ENCODE data around the gene LMO1. TPM values are rescaled to one million over a fixed set of nuclear protein-coding genes. Genes with fewer than 3 reads are reported as not detected.

LMO1 gene
- total and polyA plus RNA-seq, 9 of the 15 experiments (the other 6 are each of a cell fraction or from before 2014, with no cell fraction given), result not detected

- Histone ChIP-seq H3K4me1 (replicated peaks in 1 of 2; ENCODE audit: control insufficient read depth in 2 of 2, insufficient read depth in 2 of 2, low read length in 2 of 2) (no peaks in the 10 kb centered on the region), H3K79me2 (ENCODE audit: control insufficient read depth, insufficient read depth, low read length) (no peaks in the 10 kb centered on the region), H3K4me3 (no peak overlapping the region), H3K36me3 (ENCODE audit: control insufficient read depth, insufficient read depth, low read length) (no peaks in the 10 kb centered on the region), H3K27me3 (ENCODE audit: control insufficient read depth in 2 of 2, insufficient read depth in 2 of 2, low read length in 2 of 2) (peaks cover 3 to 34% of the 10 kb centered on the region in 2 experiments; a peak in 3 of 5 replicates), H2AFZ (ENCODE audit: low read depth, low read length) (no peak overlapping the region), H3K9me3 (replicated peaks; ENCODE audit: control insufficient read depth, insufficient read depth, low read depth, low read length) (no peaks in the 10 kb centered on the region), H3K27ac (ENCODE audit: extremely low read depth, low read depth, low read length) (no peak overlapping the region), H4K20me1 (replicated peaks; ENCODE audit: control insufficient read depth, insufficient read depth, low read length) (no peaks in the 10 kb centered on the region), H3K4me2 (ENCODE audit: insufficient read depth, low read length) (no peak overlapping the region), H3K9ac (ENCODE audit: insufficient read depth in 1 of 2, low read depth in 2 of 2, low read length in 2 of 2) (no peak overlapping the region), H3K9me1 (ENCODE audit: control insufficient read depth, insufficient read depth, low read length) (peaks cover 2% of the 10 kb centered on the region)
- ChIA-PET POLR2A (no interaction called here), CTCF (ENCODE audit: low intra/inter-chr PET ratio) (no interaction called here)
- no peak for TF ChIP-seq ZNF133 (CRISPR knock-in tag; IDR thresholded peaks at IDR 0.05)
- no peak for TF ChIP-seq ELF2 (CRISPR knock-in tag; IDR thresholded peaks at IDR 0.05)
- TF ChIP-seq ZNF76 (CRISPR knock-in tag; IDR thresholded peaks at IDR 0.05; ENCODE audit: borderline replicate concordance), result no peak
- no peak for TF ChIP-seq KDM1A (IDR thresholded peaks at IDR 0.05)
- no peak for TF ChIP-seq ZBTB40 (IDR thresholded peaks at IDR 0.05)
- TF ChIP-seq ZBTB40 (CRISPR knock-in tag; IDR thresholded peaks at IDR 0.05), result no peak
- TF ChIP-seq RFX5 (IDR thresholded peaks at IDR 0.05; ENCODE audit: low read depth, low read length), result no peak
- TF ChIP-seq PRDM10 (IDR thresholded peaks at IDR 0.05; ENCODE audit: partially characterized antibody), result no peak
- no peak for TF ChIP-seq CBX8 (IDR thresholded peaks at IDR 0.05; ENCODE audit: borderline replicate concordance, extremely low read depth, low read depth, low read length, poor library complexity, severe bottlenecking)
- no peak for TF ChIP-seq RBFOX2 (IDR thresholded peaks at IDR 0.05; ENCODE audit: low read depth, low read length)
- ATAC-seq (no peak), FAIRE-seq (no peak), DNase-seq (ENCODE audit: extremely low read depth in 1 of 4, low spot score in 3 of 4) (no peak)
- intact Hi-C loops (cut with micrococcal nuclease) (no loop called here), in situ Hi-C loops (cut with MboI) (no loop called here)
- no TSS peak for BruUV-seq (replicated peaks)
- WGBS (ENCODE audit: insufficient coverage, low coverage, missing lambda C conversion rate), result 0% methylated on average over 2 of the region's 5 CpGs
Measured at GRCh38 chr11:8243458-8243857, 20.2 kb downstream of the LMO1 start.
